OCI-LY7 (cell line): ENCODE measurements around the gene ARHGAP6. TPM values are rescaled to one million over a fixed set of nuclear protein-coding genes. Genes with fewer than 3 reads are reported as not detected.

Experiments
- BruUV-seq: library from RNA; stranded (reverse); fragments of 400-500 nt; replicated peaks from 2 replicates; lab custom pipeline; 2021; lab: Mats Ljungman, UMichigan
- CTCF ChIA-PET: fragments of 300-600 bp; sonication (Branson Sonifier 250); formaldehyde crosslinking; loops from one replicate; lab custom pipeline; 2022; ENCODE audit warnings: antibody characterized with exemption; ENCODE audit not compliant: unreplicated experiment; lab: Charles Lee
- POLR2A ChIA-PET: fragments of 300-600 bp; sonication (Branson Sonifier 250); formaldehyde crosslinking; loops from one replicate; lab custom pipeline; 2022; ENCODE audit warnings: antibody characterized with exemption; lab: Charles Lee
- DNase-seq: peaks from one replicate; pipeline ENCODE4 v3.0.0-alpha.2; 2015; ENCODE audit warnings: low spot score
- H2AFZ ChIP-seq: fragments of 200-600 bp; sonication (generic), shearing (Covaris generic); 2 replicates; pipeline ENCODE4 v1.6.1; 2014; ENCODE audit warnings: mild to moderate bottlenecking, antibody characterized with exemption, low read length, moderate library complexity
- H3K27ac ChIP-seq: fragments of 200-600 bp; sonication (generic); 2 replicates; pipeline ENCODE4 v1.5.1; 2014; ENCODE audit warnings: mixed run types, low read depth, mild to moderate bottlenecking, moderate library complexity, low read length, inconsistent platforms; ENCODE audit not compliant: poor library complexity, severe bottlenecking
- H3K36me3 ChIP-seq: fragments of 200-600 bp; sonication (generic); 2 replicates; pipeline ENCODE4 v1.6.1; 2014; ENCODE audit warnings: mild to moderate bottlenecking, antibody characterized with exemption, low read length, moderate library complexity, mixed read lengths; ENCODE audit not compliant: insufficient read depth
- H3K4me1 ChIP-seq: fragments of 200-600 bp; sonication (generic); 2 replicates; pipeline ENCODE4 v1.5.1; 2014; ENCODE audit warnings: mild to moderate bottlenecking, low read length; ENCODE audit not compliant: insufficient read depth, poor library complexity, severe bottlenecking
- H3K4me2 ChIP-seq: fragments of 200-600 bp; sonication (generic); 2 replicates; pipeline ENCODE4 v1.6.1; 2014; ENCODE audit warnings: mild to moderate bottlenecking, low read length
- H3K4me3 ChIP-seq: fragments of 200-600 bp; sonication (generic); 2 replicates; pipeline ENCODE4 v1.5.1; 2014; ENCODE audit warnings: mild to moderate bottlenecking, low read depth, low read length; ENCODE audit not compliant: poor library complexity, severe bottlenecking
- H3K79me2 ChIP-seq: fragments of 200-600 bp; sonication (generic); 2 replicates; pipeline ENCODE4 v1.6.1; 2016; ENCODE audit warnings: low read depth, mild to moderate bottlenecking, low read length, moderate library complexity, mixed read lengths; ENCODE audit not compliant: insufficient read depth
- H3K9me2 ChIP-seq: fragments of 200-600 bp; sonication (generic); 2 replicates; pipeline ENCODE4 v1.6.1; 2016; ENCODE audit warnings: mild to moderate bottlenecking, low read length, mixed read lengths; ENCODE audit not compliant: insufficient read depth
- H3K9me3 ChIP-seq: fragments of 200-600 bp; sonication (generic); 2 replicates; pipeline ENCODE4 v1.6.1; 2014; ENCODE audit warnings: mild to moderate bottlenecking, mixed run types, low read length, mixed read lengths
- H4K20me1 ChIP-seq: fragments of 200-600 bp; sonication (generic); 2 replicates; pipeline ENCODE4 v1.6.1; 2014; ENCODE audit warnings: mild to moderate bottlenecking, antibody characterized with exemption, low read length, moderate library complexity, mixed read lengths; ENCODE audit not compliant: insufficient read depth
- CTCF ChIP-seq: fragments of 200-600 bp; sonication (generic); conservative IDR thresholded peaks from 2 replicates; pipeline ENCODE4 v1.5.1; 2014; ENCODE audit warnings: mild to moderate bottlenecking, antibody characterized with exemption, low read length, moderate library complexity, mixed read lengths
- EZH2phosphoT487 ChIP-seq: fragments of 200-600 bp; sonication (generic); IDR thresholded peaks from 2 replicates; pipeline ENCODE4 v1.6.1; 2018; ENCODE audit warnings: low read depth, borderline replicate concordance, mild to moderate bottlenecking, mixed run types, antibody characterized with exemption, low read length, moderate library complexity, mixed read lengths
- intact Hi-C: fragments of 100-400 bp; cut with micrococcal nuclease; formaldehyde crosslinking; loops from one replicate; pipeline ENCODE4 v1.10.0; 2022; ENCODE audit not compliant: unreplicated experiment
- total RNA-seq, 2 experiments: library from RNA; depleted of rRNA in 1 of 2; stranded (reverse); fragments of >200 nt in 1 of 2; shearing (Covaris generic) in 1 of 2; gene quantifications; 2 replicates each; pipeline ENCODE4 v1.2.3, GENCODE V29; 2014 to 2022

ARHGAP6 gene
- total RNA-seq, 2 experiments from 2014 or later = not detected

- no peak overlapping the region for H3K4me3 ChIP-seq
- DNase-seq = no peak
- H3K9me2 ChIP-seq = no peaks in the 10 kb centered on the region
- H2AFZ ChIP-seq = no peak overlapping the region
- no peaks in the 10 kb centered on the region for H3K4me1 ChIP-seq
- intact Hi-C loops = no loop called here
- H3K79me2 ChIP-seq = no peaks in the 10 kb centered on the region
- BruUV-seq = no TSS peak
- CTCF ChIA-PET = no interaction called here
- H4K20me1 ChIP-seq = no peaks in the 10 kb centered on the region
- no peak overlapping the region for H3K27ac ChIP-seq
- no peaks in the 10 kb centered on the region for H3K9me3 ChIP-seq
- POLR2A ChIA-PET = no interaction called here
- no peaks in the 10 kb centered on the region for H3K36me3 ChIP-seq
- no peak overlapping the region for H3K4me2 ChIP-seq
- TF ChIP-seq CTCF (no peak), EZH2phosphoT487 (no peak)
Measured at GRCh38 chrX:11703855-11704254, 38.1 kb upstream of the ARHGAP6 start.

GRCh38 chrX:11702965-11703631 lies 37.4 kb upstream of the ARHGAP6 start:
- CTCF ChIA-PET = no interaction called here

More at GRCh38 chrX:11702965-11703631, 37.4 kb upstream of the ARHGAP6 start:
- POLR2A ChIA-PET = no interaction called here
- Histone ChIP-seq H4K20me1 (no peaks in the 10 kb centered on the region), H3K9me3 (no peaks in the 10 kb centered on the region), H3K36me3 (no peaks in the 10 kb centered on the region), H3K9me2 (no peaks in the 10 kb centered on the region), H3K79me2 (no peaks in the 10 kb centered on the region), H2AFZ (no peak overlapping the region), H3K4me2 (no peak overlapping the region), H3K4me3 (no peak overlapping the region), H3K4me1 (no peaks in the 10 kb centered on the region), H3K27ac (no peak overlapping the region)
- no peak for DNase-seq
- intact Hi-C loops = no loop called here
- TF ChIP-seq EZH2phosphoT487 (no peak), CTCF (no peak)
- no TSS peak for BruUV-seq
